GM12892 (cell line): ENCODE data around the gene ZDHHC14.

Source experiments
- POLR2A ChIP-seq: IDR thresholded peaks from 2 replicates; pipeline ENCODE4 v1.6.1; 2011; ENCODE audit warnings: low read depth, low read length, control low read depth
- POLR2AphosphoS5 ChIP-seq: IDR thresholded peaks from 2 replicates; pipeline ENCODE4 v1.6.1; 2011; ENCODE audit warnings: low read depth, low read length, control low read depth

DNA sequence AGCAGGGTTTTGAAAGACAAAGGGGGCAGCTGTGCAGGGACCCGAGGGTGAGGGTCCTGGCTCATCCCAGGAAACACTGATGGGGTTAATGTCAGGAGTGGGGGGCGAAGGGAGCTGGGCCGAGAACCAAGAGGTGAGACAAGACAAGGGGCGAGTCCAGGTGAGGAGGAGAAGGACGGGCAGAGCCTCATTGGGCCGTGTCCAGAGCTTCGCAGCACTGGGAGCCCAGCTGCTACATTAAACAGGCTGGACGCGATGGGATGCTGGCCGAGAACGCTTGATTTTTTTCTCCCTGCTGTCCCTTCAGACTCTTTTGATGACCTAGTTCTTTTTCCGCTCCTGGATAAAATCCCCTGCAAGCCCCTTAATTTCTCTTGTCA, 269.3 kb downstream of the ZDHHC14 start:
- TF ChIP-seq POLR2A = no peak
- no peak for TF ChIP-seq POLR2AphosphoS5
